Right lobe of liver (tissue), 6 donors: ENCODE results near the gene OTUD5. TPM values are rescaled to one million over a fixed set of nuclear protein-coding genes. Genes with fewer than 3 reads are reported as not detected.

Source experiments
- ATAC-seq, 4 donors: fragments of 200-7000 bp; cut with Tn5 transposase; one replicate each; pipeline ENCODE4 v1.9.1; 2020; ENCODE audit warnings: mild to moderate bottlenecking in 4 of 4, moderate library complexity in 4 of 4
- DNase-seq, 3 donors: peaks; one replicate each; pipeline ENCODE4 v3.0.0-alpha.2; 2020
- H3K27ac ChIP-seq, 3 donors: fragments of 200-600 bp; one replicate each; pipeline ENCODE4 v1.8.0; 2022
- H3K27me3 ChIP-seq, 2 donors: fragments of 200-600 bp; one replicate each; pipeline ENCODE4 v1.8.0; 2022
- H3K36me3 ChIP-seq, 4 donors: fragments of 200-600 bp; sonication (generic) in 1 of 4; one replicate each; pipeline versions ENCODE4 v1.5.1 to v1.8.0; 2017 to 2022; ENCODE audit warnings: control low read depth in 1 of 4
- H3K4me1 ChIP-seq, 4 donors: fragments of 200-600 bp; sonication (generic) in 1 of 4; one replicate each; pipeline versions ENCODE4 v1.5.1 to v1.8.0; 2017 to 2022; ENCODE audit warnings: control low read depth in 1 of 4
- H3K4me3 ChIP-seq, 3 donors: fragments of 200-600 bp; one replicate each; pipeline ENCODE4 v1.8.0; 2022
- H3K9me3 ChIP-seq, 4 donors: fragments of 200-600 bp; sonication (generic) in 1 of 4; one replicate each; pipeline versions ENCODE4 v1.5.1 to v1.8.0; 2017 to 2022; ENCODE audit warnings: control low read depth in 1 of 4
- POLR2A ChIP-seq: fragments of 450-650 bp; IDR thresholded peaks from one replicate; pipeline ENCODE4 v1.6.1; 2017; ENCODE audit warnings: antibody characterized with exemption, mild to moderate bottlenecking
- WGBS: methylation state at CpG from one replicate; pipeline ENCODE4 v1.1.6; 2018; ENCODE audit warnings: low coverage, low lambda C conversion rate; ENCODE audit not compliant: insufficient coverage; ENCODE audit errors: missing lambda C conversion rate; 5-methylcytosine and 5-hydroxymethylcytosine counted together
- intact Hi-C, 2 donors: fragments of 100-400 bp; cut with DNase I; formaldehyde crosslinking; loops; one replicate each; pipeline versions ENCODE4 v1.11.2 to v1.14.1; 2022
- total RNA-seq, 6 experiments: library from RNA; depleted of rRNA in 2 of 6; stranded (reverse); fragments of >200 nt in 2 of 6; fragmentation: NEBNext Ultra II Directional in 3 of 6; extraction: Animal tissue kit (Norgen Biotek cat#: 25700) in 3 of 6; gene quantifications; one replicate each; pipeline versions ENCODE4 v1.1.0 to v1.2.4, GENCODE V29; 2016 to 2023
- TF ChIP-seq, protein P1 (sequence below), 4 donors: fragments of 200-600 bp in 3 of 4; fragments of 450-650 bp in 1 of 4; IDR thresholded peaks; one replicate each; pipeline versions ENCODE4 v1.5.1 to v1.8.0; 2016 to 2022; ENCODE audit warnings: antibody characterized with exemption in 4 of 4, mild to moderate bottlenecking in 2 of 4
- donor health status: DM: no; HTN: yes; CAD: no.
- donor health status: DM: no; HTN: no; CAD: no.
- donor health status: DM: no; HTN: no; CAD: no.
- donor health status: DM: no; HTN: yes; CAD: no.
- donor health status: DM: no; HTN: yes; CAD: no.

OTUD5 gene
- total RNA-seq, 6 experiments from 2014 or later: 14.4 to 24.1 (median 21.6) TPM

DNA sequence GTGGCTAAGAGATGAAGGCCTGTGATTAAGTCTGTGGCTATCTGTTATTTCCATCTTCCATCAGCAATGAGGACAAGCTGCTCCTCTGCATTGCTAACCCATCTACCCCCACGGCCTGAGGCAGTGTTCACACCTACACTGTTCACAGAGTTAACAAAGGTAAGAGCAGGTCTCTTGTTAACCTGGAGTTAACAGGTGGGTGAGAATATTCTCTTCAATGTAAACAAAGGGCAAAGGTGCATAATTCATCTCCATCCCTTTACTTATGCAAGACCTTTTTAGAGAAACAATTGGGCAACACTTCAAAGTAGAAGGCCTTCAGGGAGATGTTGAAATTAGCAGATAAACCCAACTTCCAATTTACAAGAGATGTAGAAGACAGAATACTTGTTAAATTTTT is 48.8 kb downstream of the OTUD5 start:
- Histone ChIP-seq H3K9me3 (no peaks in the 10 kb centered on the region), H3K27ac (no peak overlapping the region), H3K4me3 (no peak overlapping the region), H3K36me3 (no peaks in the 10 kb centered on the region), H3K27me3 (no peaks in the 10 kb centered on the region), H3K4me1 (peaks cover 0 to 5% (median 0%) of the 10 kb centered on the region in 4 donors)
- no peak for TF ChIP-seq POLR2A
- TF ChIP-seq, protein P1, sequence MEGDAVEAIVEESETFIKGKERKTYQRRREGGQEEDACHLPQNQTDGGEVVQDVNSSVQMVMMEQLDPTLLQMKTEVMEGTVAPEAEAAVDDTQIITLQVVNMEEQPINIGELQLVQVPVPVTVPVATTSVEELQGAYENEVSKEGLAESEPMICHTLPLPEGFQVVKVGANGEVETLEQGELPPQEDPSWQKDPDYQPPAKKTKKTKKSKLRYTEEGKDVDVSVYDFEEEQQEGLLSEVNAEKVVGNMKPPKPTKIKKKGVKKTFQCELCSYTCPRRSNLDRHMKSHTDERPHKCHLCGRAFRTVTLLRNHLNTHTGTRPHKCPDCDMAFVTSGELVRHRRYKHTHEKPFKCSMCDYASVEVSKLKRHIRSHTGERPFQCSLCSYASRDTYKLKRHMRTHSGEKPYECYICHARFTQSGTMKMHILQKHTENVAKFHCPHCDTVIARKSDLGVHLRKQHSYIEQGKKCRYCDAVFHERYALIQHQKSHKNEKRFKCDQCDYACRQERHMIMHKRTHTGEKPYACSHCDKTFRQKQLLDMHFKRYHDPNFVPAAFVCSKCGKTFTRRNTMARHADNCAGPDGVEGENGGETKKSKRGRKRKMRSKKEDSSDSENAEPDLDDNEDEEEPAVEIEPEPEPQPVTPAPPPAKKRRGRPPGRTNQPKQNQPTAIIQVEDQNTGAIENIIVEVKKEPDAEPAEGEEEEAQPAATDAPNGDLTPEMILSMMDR (IDR thresholded peaks at IDR 0.05): no peak
- intact Hi-C loops: loop anchor here in 1 of 2 donors (10.0 kb wide), 1 partner anchor 46 kb away; the partner anchor contains the start of gene OTUD5
- DNase-seq (no peak), ATAC-seq (no peak)
- 17% methylated on average over 1 of the region's 1 CpG for WGBS

- Histone ChIP-seq H3K36me3 (peaks cover 0 to 20% (median 2%) of the 10 kb centered on the region in 4 donors), H3K4me3 (no peak overlapping the region), H3K4me1 (peaks cover 0 to 5% (median 0%) of the 10 kb centered on the region in 4 donors), H3K9me3 (no peaks in the 10 kb centered on the region), H3K27ac (no peak overlapping the region), H3K27me3 (no peaks in the 10 kb centered on the region)
- ATAC-seq (no peak), DNase-seq (no peak)
- WGBS: no CpG with 5 or more reads among the region's 20 CpGs
- intact Hi-C loops: loop anchor here in 1 of 2 donors (10.0 kb wide), 1 partner anchor 50 kb away; the partner anchor contains the start of gene OTUD5
- TF ChIP-seq POLR2A: no peak
- TF ChIP-seq, protein P1 (IDR thresholded peaks at IDR 0.05): no peak
Measured at GRCh38 chrX:48905090-48905790, 52.2 kb downstream of the OTUD5 start.

GRCh38 chrX:48904626-48905025 is 52.8 kb downstream of the OTUD5 start:
- ATAC-seq: peak in 1 of 4 donors; percentile 10
- H3K4me3 ChIP-seq: no peak overlapping the region
- H3K27ac ChIP-seq: no peak overlapping the region
- no peaks in the 10 kb centered on the region for H3K9me3 ChIP-seq
- peaks cover 0 to 5% (median 0%) of the 10 kb centered on the region in 4 donors for H3K4me1 ChIP-seq
- no peaks in the 10 kb centered on the region for H3K27me3 ChIP-seq
- DNase-seq: no peak
- WGBS: 82% methylated on average over 8 of the region's 14 CpGs
- intact Hi-C loops: loop anchor here in 1 of 2 donors (10.0 kb wide), 1 partner anchor 50 kb away; the partner anchor contains the start of gene OTUD5
- TF ChIP-seq POLR2A: no peak
- TF ChIP-seq, protein P1 (IDR thresholded peaks at IDR 0.05): no peak
- peaks cover 0 to 20% (median 2%) of the 10 kb centered on the region in 4 donors for H3K36me3 ChIP-seq

DNA sequence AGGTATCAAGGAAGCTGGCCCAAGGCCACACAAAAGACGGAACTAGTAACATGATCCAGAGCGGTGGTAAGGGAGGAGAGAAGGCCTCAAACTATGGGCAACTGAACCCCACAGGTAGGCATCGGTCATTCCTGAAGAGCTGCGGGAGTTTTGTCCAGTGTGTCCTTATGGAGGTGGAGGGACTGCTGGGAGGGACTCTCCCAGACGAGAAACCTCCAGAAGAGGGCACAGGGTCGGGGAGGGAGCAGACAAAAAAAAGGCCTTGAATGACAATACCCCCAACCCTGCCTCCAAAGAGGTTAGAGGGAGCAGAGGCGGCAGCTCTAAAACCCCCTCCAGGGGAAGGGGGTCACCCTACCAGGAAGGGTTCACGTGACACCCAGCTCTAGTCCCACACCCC is 53.2 kb downstream of the OTUD5 start:
- Histone ChIP-seq H3K9me3 (no peaks in the 10 kb centered on the region), H3K27me3 (no peaks in the 10 kb centered on the region), H3K27ac (no peak overlapping the region), H3K4me1 (peaks cover 0 to 5% (median 0%) of the 10 kb centered on the region in 4 donors), H3K36me3 (peaks cover 0 to 20% (median 2%) of the 10 kb centered on the region in 4 donors), H3K4me3 (no peak overlapping the region)
- WGBS: 100% methylated on average over 1 of the region's 8 CpGs
- ATAC-seq: no peak
- no peak for DNase-seq
- intact Hi-C loops: loop anchor here in 1 of 2 donors (10.0 kb wide), 1 partner anchor 51 kb away; the partner anchor contains the start of gene OTUD5
- no peak for TF ChIP-seq POLR2A
- TF ChIP-seq, protein P1 (IDR thresholded peaks at IDR 0.05): no peak
